GM21515 (cell line): ENCODE results near the gene C1QTNF6.

ENCODE experiments used
- ATAC-seq: cut with Tn5 transposase; IDR thresholded peaks from one replicate; pipeline ENCODE4 v1.9.1; 2021; ENCODE audit not compliant: unreplicated experiment

The C1QTNF6 gene

GRCh38 chr22:37193629-37194191 lies 5.7 kb upstream of the C1QTNF6 start:
- no peak for ATAC-seq

DNA sequence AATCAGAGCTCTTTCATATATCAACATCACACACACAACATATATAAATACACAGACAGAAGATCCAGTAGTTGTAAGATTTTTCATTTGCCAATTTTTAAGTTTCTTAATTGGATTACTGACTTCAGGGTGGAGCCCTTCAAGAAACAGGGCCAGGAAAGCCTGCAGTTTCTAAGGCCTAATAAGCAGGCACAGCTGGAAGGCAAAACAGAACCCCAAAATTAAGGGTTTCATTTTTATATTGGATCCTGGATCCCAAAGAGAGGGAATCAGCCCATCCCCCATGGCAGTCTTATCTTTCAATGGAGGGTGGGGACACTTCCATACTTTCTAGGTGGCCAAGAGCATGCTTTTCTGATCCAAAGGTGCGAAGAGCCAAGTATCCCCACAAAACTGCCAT lies 4.7 kb upstream of the C1QTNF6 start:
- no peak for ATAC-seq

GRCh38 chr22:37192204-37192603 lies 4.2 kb upstream of the C1QTNF6 start:
- no peak for ATAC-seq

GRCh38 chr22:37190262-37190780 lies 2.3 kb upstream of the C1QTNF6 start:
- ATAC-seq = no peak

- no peak for ATAC-seq
These were observed 937 bp upstream of the C1QTNF6 start for GRCh38 chr22:37188901-37189466.

- ATAC-seq = no peak
These were observed 526 bp downstream of the C1QTNF6 start for GRCh38 chr22:37187552-37187890.

- ATAC-seq = no peak
These were observed 987 bp downstream of the C1QTNF6 start for GRCh38 chr22:37186997-37187522.

DNA sequence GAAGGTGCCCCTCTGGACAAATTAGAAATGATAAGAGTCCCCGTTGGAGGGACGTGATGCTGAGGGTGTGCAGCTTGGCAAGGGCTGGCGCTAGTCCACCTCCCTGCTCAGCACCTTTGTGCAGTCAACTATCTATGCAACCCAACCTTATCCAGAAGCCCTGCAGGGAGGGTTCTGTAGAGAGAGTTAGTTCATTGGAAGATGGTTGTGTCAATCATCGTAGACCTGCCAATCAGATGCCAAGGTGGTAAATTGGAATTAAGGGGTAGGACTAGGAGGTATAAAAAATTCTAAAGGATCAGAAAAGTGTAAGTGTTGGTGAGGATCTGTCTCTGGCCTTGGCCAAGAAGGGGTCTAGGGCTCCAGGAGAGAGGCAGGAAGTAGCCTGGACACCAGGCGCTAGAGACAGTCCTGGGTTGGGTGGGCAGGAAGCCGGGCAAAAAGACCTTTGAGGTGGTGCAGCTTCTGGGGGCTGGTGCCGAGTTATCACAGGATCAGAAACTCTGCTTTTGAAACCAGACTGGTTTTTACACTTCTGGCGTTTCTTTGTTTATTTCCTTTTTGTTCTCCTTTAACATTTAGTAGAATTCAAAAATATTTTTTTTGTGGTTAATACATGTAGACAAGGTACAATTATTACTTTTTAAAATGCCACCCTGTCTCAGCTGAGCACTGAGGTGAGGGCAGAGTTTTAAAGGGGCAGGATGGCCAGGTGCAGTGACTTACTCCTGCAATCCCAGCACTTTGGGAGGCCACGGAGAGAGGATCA lies 1.6 kb downstream of the C1QTNF6 start:
- ATAC-seq = no peak

GRCh38 chr22:37185646-37186227 lies 2.3 kb downstream of the C1QTNF6 start:
- ATAC-seq = no peak

GRCh38 chr22:37184816-37185541 lies 3.1 kb downstream of the C1QTNF6 start:
- no peak for ATAC-seq

GRCh38 chr22:37184380-37184755 lies 3.7 kb downstream of the C1QTNF6 start:
- ATAC-seq = no peak

DNA sequence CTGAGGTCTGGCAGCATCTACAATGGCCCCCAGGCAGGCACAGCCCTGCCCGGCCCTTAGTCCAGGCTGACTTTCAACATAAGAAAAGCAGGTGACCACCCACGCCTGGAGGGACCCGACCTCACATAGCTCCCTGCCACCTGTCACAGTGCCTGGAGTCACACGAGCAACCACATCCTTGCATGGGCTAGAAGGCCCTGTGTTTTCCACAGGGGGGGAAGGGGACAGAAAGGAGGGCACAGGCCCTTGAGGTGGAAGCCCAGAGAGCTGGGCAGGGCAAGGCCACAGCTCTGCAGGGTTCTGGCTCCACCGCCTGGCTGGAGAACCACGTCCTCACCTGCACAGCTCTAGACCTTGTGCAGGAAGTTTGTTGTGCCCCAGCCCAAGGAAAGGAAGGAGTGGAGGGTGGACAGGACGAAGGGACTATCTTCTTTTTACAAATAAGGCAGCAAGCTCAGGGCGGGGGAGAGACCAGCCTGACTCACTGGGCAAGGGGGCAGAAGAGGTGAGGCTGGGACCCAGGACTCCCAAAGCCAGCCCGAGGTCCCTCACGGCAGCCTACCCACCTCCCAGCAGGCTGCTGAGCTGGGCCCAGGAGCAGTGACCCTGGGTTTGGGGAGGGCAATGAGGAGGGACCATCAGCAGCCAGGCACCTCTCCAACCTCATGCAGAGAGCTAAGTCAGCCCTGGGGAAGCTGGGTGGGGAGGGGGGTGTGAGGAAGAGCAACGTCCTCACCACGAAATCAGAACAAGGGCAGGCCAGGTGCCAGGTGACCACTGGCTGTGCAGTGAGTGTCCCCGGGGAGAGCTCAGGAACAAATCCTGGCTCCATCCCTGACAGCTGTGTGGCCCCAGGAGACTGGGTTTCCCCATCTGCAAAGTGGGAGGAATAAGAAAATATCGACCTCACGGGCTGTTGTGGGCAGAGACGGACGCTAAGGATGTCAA lies 4.3 kb downstream of the C1QTNF6 start:
- ATAC-seq = no peak

GRCh38 chr22:37182949-37183245 lies 5.2 kb downstream of the C1QTNF6 start:
- ATAC-seq = no peak

GRCh38 chr22:37182101-37182948 lies 5.7 kb downstream of the C1QTNF6 start:
- no peak for ATAC-seq

GRCh38 chr22:37181681-37182080 lies 6.4 kb downstream of the C1QTNF6 start:
- ATAC-seq = no peak

- no peak for ATAC-seq
These were observed 7.4 kb downstream of the C1QTNF6 start for GRCh38 chr22:37180531-37181231.

- ATAC-seq = no peak
These were observed 8.2 kb downstream of the C1QTNF6 start for GRCh38 chr22:37179622-37180420.

DNA sequence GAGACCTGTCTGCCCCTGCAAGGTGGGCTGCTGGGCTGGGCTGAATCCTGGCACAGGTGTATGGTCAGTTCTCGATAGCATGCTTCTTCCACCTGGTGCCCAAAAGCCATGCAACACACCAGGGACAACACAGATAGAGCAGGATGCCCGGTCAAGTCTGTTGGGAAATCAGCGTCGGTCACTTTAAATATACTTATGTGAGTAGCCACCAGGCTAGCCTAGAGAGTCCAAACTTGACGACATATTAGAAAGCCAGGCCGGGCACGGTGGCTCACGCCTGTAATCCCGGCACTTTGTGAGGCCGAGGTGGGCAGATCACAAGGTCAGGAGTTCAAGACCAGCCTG lies 8.9 kb downstream of the C1QTNF6 start:
- ATAC-seq = no peak
